HG03175 (cell line): ENCODE results near the gene PROK1.
"Not testable (repeated sequence)": the region's sequence is repeated elsewhere in the genome, so short reads cannot be mapped to it uniquely, and the experiment has no call there.

Experiments used
- ATAC-seq: cut with Tn5 transposase; IDR thresholded peaks from one replicate; pipeline ENCODE4 v1.9.1; 2021; ENCODE audit warnings: mild to moderate bottlenecking, moderate library complexity; ENCODE audit not compliant: unreplicated experiment

Gene PROK1

GRCh38 chr1:110433213-110433612 is 17.7 kb upstream of the PROK1 start:
- ATAC-seq, result no peak

DNA sequence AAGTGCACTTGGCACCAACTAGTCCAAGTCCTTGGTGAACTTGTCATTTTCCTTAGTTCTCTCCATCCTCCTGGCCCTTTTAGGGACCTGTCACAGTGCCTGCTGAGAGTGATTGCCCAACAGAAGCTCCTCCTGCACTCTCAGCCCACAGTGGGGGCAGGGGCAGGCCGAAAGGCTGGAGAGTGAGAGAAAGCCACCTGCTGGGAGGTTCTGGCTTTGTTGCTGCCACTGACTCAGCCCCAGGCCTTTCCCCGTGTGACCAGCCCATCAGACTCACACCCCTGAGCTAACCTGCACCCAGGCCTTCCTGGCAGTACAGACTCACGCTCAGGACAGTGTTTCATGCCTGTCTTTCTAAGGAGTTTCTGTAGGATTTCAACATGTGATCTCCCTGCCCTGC is 17.1 kb upstream of the PROK1 start:
- no peak for ATAC-seq

- no peak for ATAC-seq
These were observed 16.0 kb upstream of the PROK1 start for GRCh38 chr1:110434946-110435345.

GRCh38 chr1:110436635-110437034 is 14.3 kb upstream of the PROK1 start:
- ATAC-seq, result no peak

- ATAC-seq, result not testable (repeated sequence)
These were observed 13.2 kb upstream of the PROK1 start for GRCh38 chr1:110437645-110438299.

- no peak for ATAC-seq
These were observed 12.1 kb upstream of the PROK1 start for GRCh38 chr1:110438893-110439292.

DNA sequence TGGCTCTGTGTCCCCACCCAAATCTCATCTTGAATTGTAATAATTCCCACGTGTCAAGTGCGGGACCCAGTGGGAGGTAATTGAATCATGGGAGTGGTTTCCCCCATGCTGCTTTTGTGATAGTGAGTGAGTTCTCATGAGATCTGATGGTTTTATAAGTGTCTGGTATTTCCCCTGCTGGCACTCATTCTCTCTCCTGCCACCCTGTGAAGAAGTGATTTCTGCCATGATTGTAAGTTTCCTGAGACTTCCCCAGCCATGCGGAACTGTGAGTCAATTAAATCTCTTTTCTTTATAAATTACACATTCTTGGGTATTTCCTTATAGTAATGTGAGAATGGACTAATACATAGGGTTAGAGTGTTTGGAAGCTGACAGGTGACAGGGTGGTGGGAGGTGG is 11.1 kb upstream of the PROK1 start:
- ATAC-seq, result not testable (repeated sequence)

GRCh38 chr1:110440877-110441276 is 10.1 kb upstream of the PROK1 start:
- no peak for ATAC-seq

- ATAC-seq, result no peak
These were observed 9.1 kb upstream of the PROK1 start for GRCh38 chr1:110441888-110442287.

- ATAC-seq, result no peak
These were observed 7.5 kb upstream of the PROK1 start for GRCh38 chr1:110443451-110443850.

GRCh38 chr1:110444561-110444960 is 6.4 kb upstream of the PROK1 start:
- ATAC-seq, result no peak

GRCh38 chr1:110449661-110450651 is 993 bp upstream of the PROK1 start:
- no peak for ATAC-seq

DNA sequence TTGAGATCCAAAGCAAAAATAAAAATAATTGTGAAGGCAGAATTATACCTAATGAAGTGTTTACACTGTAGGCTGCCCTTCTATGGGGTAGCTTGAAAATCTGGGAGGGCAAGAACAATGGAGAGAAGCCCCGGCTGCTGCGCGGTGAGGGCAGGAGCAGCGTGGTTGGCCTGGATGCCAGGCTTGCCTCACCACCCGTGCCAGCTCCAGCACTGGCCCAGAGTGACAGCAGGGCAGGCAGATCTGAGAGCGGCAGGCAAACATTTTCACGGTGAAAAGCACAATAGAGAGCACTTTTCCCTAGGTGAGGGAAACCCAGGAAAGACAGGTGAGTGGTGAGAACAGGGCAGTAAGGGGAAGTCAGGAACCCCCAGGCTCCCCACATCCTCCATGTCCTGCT is 1.4 kb downstream of the PROK1 start:
- no peak for ATAC-seq

DNA sequence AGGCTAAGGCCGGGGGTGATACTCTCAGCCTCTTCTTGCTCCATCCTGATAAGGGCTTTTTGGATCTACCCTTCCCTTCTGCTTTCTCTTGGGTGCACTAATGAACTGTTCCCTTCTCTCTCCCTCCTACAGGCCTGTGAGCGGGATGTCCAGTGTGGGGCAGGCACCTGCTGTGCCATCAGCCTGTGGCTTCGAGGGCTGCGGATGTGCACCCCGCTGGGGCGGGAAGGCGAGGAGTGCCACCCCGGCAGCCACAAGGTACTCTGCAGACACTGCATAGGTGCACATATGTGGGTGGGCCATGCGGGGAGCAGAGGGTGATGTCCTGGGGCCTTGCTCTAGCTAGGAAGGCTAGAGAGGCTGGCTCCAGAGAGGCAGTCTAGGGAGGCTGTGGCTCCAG is 2.9 kb downstream of the PROK1 start:
- ATAC-seq, result no peak

DNA sequence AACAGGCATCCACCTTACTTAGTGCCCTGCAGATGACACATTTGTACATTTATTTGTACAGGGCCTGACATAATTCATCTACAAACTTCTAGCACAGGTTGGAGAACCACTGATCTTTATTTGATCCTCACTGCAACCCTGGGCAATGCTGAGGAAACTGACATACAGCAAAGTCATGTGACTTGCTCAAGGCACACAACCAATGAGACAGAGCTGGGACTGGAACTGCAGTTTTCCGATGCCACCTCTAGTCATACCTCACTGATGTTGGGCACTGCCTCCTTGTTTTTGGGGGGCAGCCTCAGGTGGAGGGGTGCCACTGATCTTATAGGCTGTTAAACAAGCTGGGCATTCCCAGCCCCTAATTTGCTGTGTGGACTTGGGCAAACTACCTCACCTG is 3.4 kb downstream of the PROK1 start:
- ATAC-seq, result no peak

DNA sequence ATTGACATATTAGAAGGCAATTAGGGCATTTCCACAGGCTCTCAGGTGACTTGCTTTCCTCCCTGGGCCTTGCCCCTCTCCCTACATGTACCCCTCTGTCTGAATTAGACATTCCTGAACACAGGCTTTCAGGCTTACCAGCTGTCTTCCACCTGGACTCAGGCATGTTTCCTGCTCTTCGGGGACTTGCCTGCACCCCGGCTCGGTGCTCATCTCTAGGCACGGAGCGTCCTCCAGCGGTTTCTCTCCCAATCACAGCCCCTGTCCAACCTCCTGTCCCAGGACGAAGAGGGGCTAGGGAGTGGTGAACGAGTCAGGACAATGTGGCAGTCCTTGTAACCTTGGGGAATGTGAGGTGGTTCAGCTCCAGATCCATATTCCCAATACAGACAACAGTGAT is 4.2 kb downstream of the PROK1 start:
- ATAC-seq, result no peak

DNA sequence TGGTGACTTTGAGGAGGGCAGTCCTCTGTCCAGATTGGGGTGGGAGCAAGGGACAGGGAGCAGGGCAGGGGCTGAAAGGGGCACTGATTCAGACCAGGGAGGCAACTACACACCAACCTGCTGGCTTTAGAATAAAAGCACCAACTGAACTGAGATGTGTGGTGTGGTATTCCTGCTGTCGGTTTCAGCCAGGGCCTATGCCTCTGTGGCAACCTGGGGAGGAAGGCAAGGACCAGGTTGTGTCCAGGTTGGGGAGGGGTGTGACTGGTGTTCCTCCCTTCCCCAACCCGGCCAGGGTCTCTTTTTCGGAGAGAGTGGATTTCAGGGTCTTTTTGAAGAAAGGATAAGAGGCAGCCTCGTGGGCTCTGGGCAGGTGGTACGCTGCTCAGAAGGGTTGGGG is 6.3 kb downstream of the PROK1 start:
- ATAC-seq, result no peak

GRCh38 chr1:110460253-110461220 is 9.6 kb downstream of the PROK1 start:
- no peak for ATAC-seq

DNA sequence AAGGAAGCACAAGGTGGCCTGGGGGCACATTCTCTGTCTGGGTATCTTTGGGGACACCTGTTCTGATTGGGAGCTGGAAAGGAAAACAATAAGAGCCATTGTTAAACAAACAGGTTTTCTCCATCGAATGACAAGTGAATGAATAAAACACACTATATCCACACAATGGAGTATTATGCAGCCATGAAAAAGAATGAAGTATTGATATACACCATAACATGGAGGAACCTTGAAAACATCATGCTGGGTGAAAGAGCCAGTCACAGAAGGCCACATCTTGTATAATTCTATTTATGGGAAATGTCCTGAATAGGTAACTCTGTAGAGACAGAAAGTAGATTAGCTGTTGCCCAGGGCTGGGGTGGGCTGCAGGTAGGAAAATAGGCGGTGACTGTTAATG is 11.1 kb downstream of the PROK1 start:
- ATAC-seq, result no peak

- ATAC-seq, result no peak
These were observed 12.0 kb downstream of the PROK1 start for GRCh38 chr1:110462964-110463363.

DNA sequence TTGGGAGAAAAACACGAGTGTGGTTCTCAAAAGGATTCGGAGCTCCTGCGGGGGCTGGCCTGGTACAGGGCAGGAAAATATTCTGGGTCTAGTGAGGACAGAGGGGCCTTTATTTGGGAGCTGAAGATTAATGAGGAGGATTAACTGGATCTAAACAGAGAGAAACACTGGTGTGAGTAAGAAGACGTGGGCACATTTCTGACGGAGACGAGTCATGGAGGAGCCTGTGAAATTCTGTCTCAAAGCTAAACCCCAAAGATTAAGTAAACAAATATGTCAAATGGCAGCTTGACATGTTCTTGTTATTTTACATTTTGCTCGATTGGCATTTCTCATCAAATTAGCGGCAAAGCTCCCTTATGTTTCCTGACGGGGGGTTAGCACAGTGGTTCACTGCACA is 12.8 kb downstream of the PROK1 start:
- ATAC-seq, result no peak
